ENCODE measurements around the gene FLT4.

The FLT4 gene

DNA sequence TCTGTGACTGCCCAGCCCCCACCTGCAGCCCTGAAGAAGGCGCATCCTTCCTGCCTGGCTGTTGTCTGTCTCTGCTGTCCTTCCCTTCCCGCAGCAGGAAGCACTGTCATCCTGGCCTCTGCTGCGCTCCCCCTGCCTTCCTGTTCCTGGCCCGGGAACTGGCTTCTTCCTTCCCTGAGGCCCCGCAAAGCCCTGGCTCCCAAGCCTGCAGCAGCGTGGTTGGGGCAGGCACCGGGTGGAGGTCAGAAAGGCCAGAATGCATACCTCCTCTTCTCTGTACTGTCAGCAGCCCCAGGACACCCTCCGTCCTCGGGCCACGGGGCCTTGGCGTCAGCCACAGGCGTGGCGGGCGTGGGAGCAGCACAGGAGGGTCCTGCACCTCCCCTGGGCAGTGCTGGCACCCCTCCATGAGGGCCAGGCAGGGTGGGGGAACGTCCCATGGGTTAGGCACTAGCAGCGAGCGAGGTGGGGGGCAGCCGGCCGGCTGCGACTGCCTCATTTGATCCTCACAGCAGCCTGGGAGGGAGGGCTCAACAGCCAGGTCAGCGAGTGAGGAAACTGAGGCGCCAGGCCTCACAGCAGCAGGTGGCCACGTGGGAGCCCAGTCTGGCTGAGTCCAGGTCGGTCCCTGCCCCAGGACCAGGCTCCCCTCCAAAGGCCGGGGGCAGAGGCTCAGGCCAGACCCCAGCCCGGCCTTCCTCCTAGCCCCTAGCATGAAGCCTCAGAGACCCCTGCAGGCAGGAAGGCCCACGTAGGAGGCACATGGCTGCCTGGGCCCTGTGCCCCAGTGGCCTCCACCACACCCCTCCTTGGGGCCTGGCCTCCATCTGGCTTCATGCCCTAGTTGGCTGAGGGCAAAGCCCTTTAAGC lies 9.4 kb downstream of the FLT4 start:
- Histone ChIP-seq H3K9me3 (ENCODE audit: control insufficient read depth, low read length) (no peaks in the 10 kb centered on the region), H3K36me3 (ENCODE audit: control insufficient read depth, insufficient read depth, low read length, severe bottlenecking) (no peaks in the 10 kb centered on the region), H3K4me1 (ENCODE audit: control insufficient read depth, insufficient read depth, low read length) (no peaks in the 10 kb centered on the region), H3K9ac (ENCODE audit: low read length) (no peak overlapping the region), H3K4me3 (ENCODE audit: low read length) (no peak overlapping the region), H3K27me3 (replicated peaks; ENCODE audit: control insufficient read depth, insufficient read depth, low read length) (peaks cover 36% of the 10 kb centered on the region)
- no peak for DNase-seq (ENCODE audit: low read depth)

GRCh38 chr5:180639287-180639686 lies 10.1 kb downstream of the FLT4 start:
- Histone ChIP-seq H3K36me3 (ENCODE audit: control insufficient read depth, insufficient read depth, low read length, severe bottlenecking) (no peaks in the 10 kb centered on the region), H3K4me3 (ENCODE audit: low read length) (no peak overlapping the region), H3K27me3 (replicated peaks; ENCODE audit: control insufficient read depth, insufficient read depth, low read length) (peaks cover 29% of the 10 kb centered on the region), H3K4me1 (ENCODE audit: control insufficient read depth, insufficient read depth, low read length) (no peaks in the 10 kb centered on the region), H3K9ac (ENCODE audit: low read length) (no peak overlapping the region), H3K9me3 (ENCODE audit: control insufficient read depth, low read length) (no peaks in the 10 kb centered on the region)
- DNase-seq (ENCODE audit: low read depth) = no peak

- Histone ChIP-seq H3K4me3 (ENCODE audit: low read length) (no peak overlapping the region), H3K27me3 (replicated peaks; ENCODE audit: control insufficient read depth, insufficient read depth, low read length) (peaks cover 20% of the 10 kb centered on the region), H3K9ac (ENCODE audit: low read length) (no peak overlapping the region), H3K9me3 (ENCODE audit: control insufficient read depth, low read length) (no peaks in the 10 kb centered on the region), H3K4me1 (ENCODE audit: control insufficient read depth, insufficient read depth, low read length) (no peaks in the 10 kb centered on the region), H3K36me3 (ENCODE audit: control insufficient read depth, insufficient read depth, low read length, severe bottlenecking) (no peaks in the 10 kb centered on the region)
- no peak for DNase-seq (ENCODE audit: low read depth)
Observed at GRCh38 chr5:180637962-180638680, 11.3 kb downstream of the FLT4 start.

DNA sequence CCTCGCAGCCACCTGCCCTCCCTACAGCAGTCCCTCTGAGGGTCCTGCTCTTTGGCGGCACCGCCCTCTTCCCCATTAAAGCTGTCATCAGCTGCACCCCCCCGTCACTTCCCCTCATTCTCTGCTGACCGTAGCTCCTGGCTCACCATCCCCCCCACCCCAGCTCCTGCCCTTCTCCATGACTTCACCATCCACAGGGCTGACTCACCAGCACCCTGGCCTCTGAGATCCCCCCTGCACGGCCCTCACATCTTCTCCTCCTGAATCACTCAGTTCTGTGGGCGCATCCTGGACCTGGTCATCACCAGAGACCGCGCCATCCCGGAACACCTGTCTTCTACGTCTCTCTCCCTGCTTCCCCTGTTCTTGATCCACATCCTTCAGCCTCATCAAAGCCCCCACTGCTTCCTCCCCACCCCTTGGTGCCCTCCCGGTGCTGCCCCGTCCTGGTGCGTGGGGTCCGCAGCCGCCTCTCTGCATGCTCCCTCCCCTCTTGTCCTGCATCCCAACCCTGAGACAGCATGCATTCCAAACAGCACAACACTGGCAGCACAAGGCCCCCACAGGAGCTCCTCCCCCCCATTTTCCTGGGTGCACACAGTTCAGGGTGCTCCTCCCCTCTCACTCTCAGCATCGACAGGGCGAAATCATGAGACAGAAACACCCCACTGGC lies 12.9 kb downstream of the FLT4 start:
- Histone ChIP-seq H3K4me1 (ENCODE audit: control insufficient read depth, insufficient read depth, low read length) (no peaks in the 10 kb centered on the region), H3K27me3 (replicated peaks; ENCODE audit: control insufficient read depth, insufficient read depth, low read length) (peaks cover 17% of the 10 kb centered on the region), H3K9ac (ENCODE audit: low read length) (no peak overlapping the region), H3K9me3 (ENCODE audit: control insufficient read depth, low read length) (no peaks in the 10 kb centered on the region), H3K4me3 (ENCODE audit: low read length) (no peak overlapping the region), H3K36me3 (ENCODE audit: control insufficient read depth, insufficient read depth, low read length, severe bottlenecking) (no peaks in the 10 kb centered on the region)
- DNase-seq (ENCODE audit: low read depth) = no peak

GRCh38 chr5:180636016-180636402 lies 13.4 kb downstream of the FLT4 start:
- no peak overlapping the region for H3K9ac ChIP-seq (ENCODE audit: low read length)
- H3K9me3 ChIP-seq (ENCODE audit: control insufficient read depth, low read length) = no peaks in the 10 kb centered on the region
- peaks cover 17% of the 10 kb centered on the region for H3K27me3 ChIP-seq (replicated peaks; ENCODE audit: control insufficient read depth, insufficient read depth, low read length)
- DNase-seq (ENCODE audit: low read depth) = no peak
- H3K4me3 ChIP-seq (ENCODE audit: low read length) = no peak overlapping the region
- no peaks in the 10 kb centered on the region for H3K4me1 ChIP-seq (ENCODE audit: control insufficient read depth, insufficient read depth, low read length)
- H3K36me3 ChIP-seq (ENCODE audit: control insufficient read depth, insufficient read depth, low read length, severe bottlenecking) = no peaks in the 10 kb centered on the region

- peaks cover 16% of the 10 kb centered on the region for H3K27me3 ChIP-seq (replicated peaks; ENCODE audit: control insufficient read depth, insufficient read depth, low read length)
- H3K9me3 ChIP-seq (ENCODE audit: control insufficient read depth, low read length) = no peaks in the 10 kb centered on the region
- H3K4me1 ChIP-seq (ENCODE audit: control insufficient read depth, insufficient read depth, low read length) = no peaks in the 10 kb centered on the region
- no peak overlapping the region for H3K4me3 ChIP-seq (ENCODE audit: low read length)
- H3K36me3 ChIP-seq (ENCODE audit: control insufficient read depth, insufficient read depth, low read length, severe bottlenecking) = no peaks in the 10 kb centered on the region
- DNase-seq (ENCODE audit: low read depth) = no peak
- no peak overlapping the region for H3K9ac ChIP-seq (ENCODE audit: low read length)
Observed at GRCh38 chr5:180633283-180634177, 15.9 kb downstream of the FLT4 start.

GRCh38 chr5:180632768-180633167 lies 16.6 kb downstream of the FLT4 start:
- DNase-seq (ENCODE audit: low read depth) = no peak

DNA sequence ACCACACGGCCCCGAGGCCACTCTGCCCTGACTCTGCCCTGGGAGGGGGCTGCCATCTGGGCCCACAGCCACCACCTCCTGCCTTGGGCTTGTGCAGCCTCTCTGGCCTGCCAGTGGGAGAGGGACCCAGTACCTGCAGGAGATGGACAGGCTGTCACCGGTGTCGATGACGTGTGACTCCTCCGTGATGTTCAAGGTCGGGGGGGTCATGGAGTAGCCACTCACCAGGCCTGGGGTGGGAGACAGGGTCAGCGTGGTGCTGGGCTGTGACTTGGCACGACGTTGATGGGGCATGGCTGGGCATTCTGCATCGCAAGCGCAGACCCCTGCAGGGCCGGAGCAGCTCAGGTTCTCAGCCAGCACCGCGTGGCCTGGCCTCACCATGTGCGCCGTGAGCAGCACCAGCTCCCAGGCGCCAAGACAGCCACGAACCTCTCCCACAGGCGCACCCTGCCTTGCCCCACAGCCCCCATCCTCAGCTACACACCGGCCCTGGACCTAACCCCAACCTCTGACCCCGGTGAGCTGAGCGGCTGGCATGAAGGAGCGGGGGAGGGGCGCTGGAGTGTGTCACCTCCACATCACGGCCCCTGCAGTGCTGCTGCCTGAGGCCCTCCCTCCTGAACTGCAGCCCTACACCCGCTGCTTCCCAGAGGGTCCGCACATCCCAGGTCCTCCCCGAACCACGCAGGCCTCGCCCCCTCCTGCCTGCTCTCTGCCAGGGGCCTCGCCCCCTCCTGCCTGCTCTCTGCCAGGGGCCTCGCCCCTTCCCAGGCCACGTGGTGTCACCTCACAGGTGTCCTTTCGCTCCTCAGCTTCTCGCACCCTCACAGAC lies 17.6 kb downstream of the FLT4 start:
- H3K36me3 ChIP-seq (ENCODE audit: control insufficient read depth, insufficient read depth, low read length, severe bottlenecking) = no peaks in the 10 kb centered on the region
- no peaks in the 10 kb centered on the region for H3K4me1 ChIP-seq (ENCODE audit: control insufficient read depth, insufficient read depth, low read length)
- DNase-seq (ENCODE audit: low read depth) = no peak
- peaks cover 8% of the 10 kb centered on the region for H3K27me3 ChIP-seq (replicated peaks; ENCODE audit: control insufficient read depth, insufficient read depth, low read length)
- no peak overlapping the region for H3K4me3 ChIP-seq (ENCODE audit: low read length)
- H3K9ac ChIP-seq (ENCODE audit: low read length) = no peak overlapping the region
- no peaks in the 10 kb centered on the region for H3K9me3 ChIP-seq (ENCODE audit: control insufficient read depth, low read length)

More at GRCh38 chr5:180632768-180633167, 16.6 kb downstream of the FLT4 start:
- H3K4me1 ChIP-seq (ENCODE audit: control insufficient read depth, insufficient read depth, low read length) = no peaks in the 10 kb centered on the region
- H3K27me3 ChIP-seq (replicated peaks; ENCODE audit: control insufficient read depth, insufficient read depth, low read length) = peaks cover 9% of the 10 kb centered on the region
- H3K36me3 ChIP-seq (ENCODE audit: control insufficient read depth, insufficient read depth, low read length, severe bottlenecking) = no peaks in the 10 kb centered on the region
- no peak overlapping the region for H3K4me3 ChIP-seq (ENCODE audit: low read length)
- H3K9me3 ChIP-seq (ENCODE audit: control insufficient read depth, low read length) = no peaks in the 10 kb centered on the region
- H3K9ac ChIP-seq (ENCODE audit: low read length) = no peak overlapping the region

DNA sequence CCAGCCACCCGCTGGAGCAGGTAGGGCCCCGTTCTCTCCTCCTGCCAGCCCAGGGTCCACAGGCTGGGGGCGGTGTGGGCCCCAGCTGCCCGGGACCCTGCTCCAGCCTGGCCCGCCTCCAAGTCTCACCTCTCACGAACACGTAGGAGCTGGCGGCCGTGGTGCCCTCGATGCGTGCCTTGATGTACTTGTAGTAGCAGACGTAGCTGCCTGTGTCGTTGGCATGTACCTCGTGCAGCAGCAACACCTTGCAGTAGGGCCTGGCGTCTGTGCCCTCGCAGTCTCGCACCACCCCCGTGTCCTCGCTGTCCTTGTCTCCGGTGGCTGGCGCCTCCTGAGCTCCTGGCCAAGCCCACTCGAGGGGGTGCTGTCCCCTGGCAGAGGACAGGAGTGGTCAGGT lies 19.0 kb downstream of the FLT4 start:
- Histone ChIP-seq H3K27me3 (replicated peaks; ENCODE audit: control insufficient read depth, insufficient read depth, low read length) (peaks cover 8% of the 10 kb centered on the region), H3K9me3 (ENCODE audit: control insufficient read depth, low read length) (no peaks in the 10 kb centered on the region)

GRCh38 chr5:180629831-180630382 lies 19.5 kb downstream of the FLT4 start:
- no peak overlapping the region for H3K4me3 ChIP-seq (ENCODE audit: low read length)
- H3K9me3 ChIP-seq (ENCODE audit: control insufficient read depth, low read length) = no peaks in the 10 kb centered on the region
- no peak for DNase-seq (ENCODE audit: low read depth)
- H3K9ac ChIP-seq (ENCODE audit: low read length) = no peak overlapping the region
- no peaks in the 10 kb centered on the region for H3K36me3 ChIP-seq (ENCODE audit: control insufficient read depth, insufficient read depth, low read length, severe bottlenecking)
- peaks cover 10% of the 10 kb centered on the region for H3K27me3 ChIP-seq (replicated peaks; ENCODE audit: control insufficient read depth, insufficient read depth, low read length)
- H3K4me1 ChIP-seq (ENCODE audit: control insufficient read depth, insufficient read depth, low read length) = no peaks in the 10 kb centered on the region

More for the DNA sequence above, 19.0 kb downstream of the FLT4 start:
- no peak overlapping the region for H3K9ac ChIP-seq (ENCODE audit: low read length)
- no peak overlapping the region for H3K4me3 ChIP-seq (ENCODE audit: low read length)
- no peak for DNase-seq (ENCODE audit: low read depth)
- no peaks in the 10 kb centered on the region for H3K36me3 ChIP-seq (ENCODE audit: control insufficient read depth, insufficient read depth, low read length, severe bottlenecking)
- no peaks in the 10 kb centered on the region for H3K4me1 ChIP-seq (ENCODE audit: control insufficient read depth, insufficient read depth, low read length)

All from adipocyte (in vitro differentiated cells).